SIG-M5 treated with dmso at 0.1 percent for 504 hours (cell line): Measurements from ENCODE around the gene HSD17B12.

Experiments
- DNase-seq: peaks from one replicate; lab custom pipeline; 2025; ENCODE audit not compliant: unreplicated experiment; lab: John Stamatoyannopoulos, UW

HSD17B12 gene

DNA sequence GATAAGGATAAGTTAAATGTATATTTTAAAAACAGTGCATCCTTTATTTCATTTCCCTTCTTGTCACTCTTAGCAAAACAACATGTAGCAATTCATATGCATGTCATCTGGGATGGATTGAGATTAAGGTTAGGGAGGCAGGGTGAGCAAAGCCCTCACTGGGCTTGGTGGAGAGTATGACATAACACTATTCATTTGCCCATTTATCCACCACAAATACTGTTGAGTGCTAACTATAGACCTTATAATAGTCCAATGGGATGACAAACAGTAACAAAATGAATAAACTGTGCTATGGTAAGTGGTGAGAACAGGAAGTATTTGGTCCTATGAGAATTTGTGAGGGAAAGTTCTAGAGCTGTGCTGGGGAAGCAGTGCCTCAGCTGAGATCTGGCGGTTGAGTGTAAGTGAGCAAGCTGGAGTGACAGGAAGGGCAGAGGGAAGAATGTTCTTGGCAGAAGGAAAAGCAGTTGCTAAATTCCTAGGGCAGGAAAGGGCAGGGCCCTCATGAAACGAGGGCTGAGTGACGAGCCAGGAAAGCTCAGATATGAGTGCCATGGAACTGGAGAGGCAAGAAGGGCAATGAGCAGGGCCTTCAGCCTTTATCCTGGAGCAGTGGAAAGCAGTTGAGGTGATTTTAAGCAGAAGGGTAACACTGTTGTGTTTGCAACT, 6.7 kb downstream of the HSD17B12 start:
- no peak for DNase-seq

DNA sequence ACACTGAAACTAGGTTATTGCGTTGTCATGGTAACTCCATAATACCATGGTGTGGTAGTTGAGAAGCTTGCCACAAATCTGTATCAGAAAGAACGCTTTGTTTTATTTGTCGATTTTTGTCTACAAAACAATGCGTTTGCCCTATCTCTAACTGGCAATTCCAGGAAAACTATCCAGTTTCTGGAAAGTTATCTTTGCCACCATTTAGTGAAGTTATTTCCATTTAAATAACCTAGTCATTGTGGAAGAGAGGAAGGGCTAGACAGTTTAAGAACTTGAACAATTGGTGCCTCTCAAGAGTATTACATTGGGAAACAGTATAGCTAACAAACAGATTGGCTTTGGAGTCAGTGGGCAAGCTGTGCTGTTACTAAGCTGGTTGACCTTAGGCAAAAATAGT, 7.9 kb downstream of the HSD17B12 start:
- DNase-seq: no peak

DNA sequence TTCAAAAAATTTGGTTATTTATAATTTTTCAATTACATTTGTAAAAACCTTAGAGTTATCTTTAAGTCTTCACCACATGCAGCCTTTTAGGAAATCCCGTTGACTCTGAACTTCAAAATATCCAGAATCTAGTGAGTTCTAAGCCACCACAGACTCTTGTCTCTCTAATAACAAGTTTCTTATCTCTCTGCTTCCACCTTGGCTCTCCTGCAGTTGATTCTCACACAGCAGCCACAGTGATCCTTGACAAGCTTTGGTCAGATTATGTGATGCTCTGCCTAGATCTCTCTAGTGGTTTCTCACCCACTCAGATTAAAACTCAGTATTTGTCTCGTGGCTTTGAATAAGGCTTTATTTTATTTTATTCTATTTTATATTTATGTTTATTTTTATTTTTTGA, 8.6 kb downstream of the HSD17B12 start:
- no peak for DNase-seq

DNA sequence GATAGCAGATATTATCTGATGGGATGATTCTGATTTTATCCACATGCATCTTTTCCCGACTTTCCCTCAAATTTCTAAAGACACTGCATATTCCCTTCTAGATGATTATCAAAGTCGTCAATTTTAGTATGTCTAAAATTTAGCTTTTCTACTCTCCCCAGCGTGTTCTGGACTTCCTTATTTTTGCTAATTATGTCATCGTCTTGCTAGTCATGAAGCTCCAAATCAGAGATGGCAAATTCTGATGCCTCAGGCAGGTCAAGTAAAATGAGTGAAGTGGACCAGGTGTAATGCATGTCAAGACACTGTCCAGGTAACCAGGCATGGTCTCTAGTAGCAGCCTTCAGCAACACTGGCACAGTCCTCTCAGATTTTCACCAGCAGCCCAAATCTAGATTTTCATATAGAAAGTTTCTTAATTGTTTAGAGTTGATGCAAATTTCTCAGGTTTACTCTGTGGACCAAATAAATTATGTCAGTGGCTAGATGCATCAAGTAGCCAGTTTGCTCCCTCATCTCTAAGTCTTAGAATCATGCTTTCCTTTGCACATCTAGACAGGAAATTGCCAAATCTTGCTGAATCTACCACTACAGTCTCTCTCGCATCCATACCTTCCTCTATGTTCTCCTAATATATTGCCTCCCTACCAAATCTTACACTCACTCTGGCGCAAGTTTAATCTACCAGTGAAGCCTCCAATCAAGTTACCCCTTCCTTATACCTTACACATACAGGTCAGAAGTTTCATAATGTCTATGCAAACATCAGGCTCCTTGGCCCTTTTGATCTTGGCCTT, 10.6 kb downstream of the HSD17B12 start:
- peak; percentile 11 for DNase-seq

DNA sequence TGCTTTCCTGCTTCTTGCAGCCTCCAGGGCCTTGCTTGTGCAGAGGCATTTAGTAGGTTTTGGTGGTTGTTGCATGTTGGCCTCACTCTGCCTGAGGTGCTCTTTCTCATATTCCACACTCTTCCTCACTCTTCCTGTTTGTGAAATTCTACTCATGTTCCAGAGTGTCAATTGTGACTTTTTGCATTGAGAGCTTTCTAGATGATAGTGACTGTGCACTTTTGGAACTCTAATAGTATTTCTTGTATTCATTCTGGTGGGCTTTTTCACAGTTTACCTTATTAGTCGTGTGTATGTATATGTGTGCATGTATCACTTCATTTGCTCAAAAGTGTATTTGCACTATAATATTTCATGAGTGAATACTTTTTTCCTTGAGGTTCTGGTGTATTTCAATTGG, 11.3 kb downstream of the HSD17B12 start:
- DNase-seq: no peak

DNA sequence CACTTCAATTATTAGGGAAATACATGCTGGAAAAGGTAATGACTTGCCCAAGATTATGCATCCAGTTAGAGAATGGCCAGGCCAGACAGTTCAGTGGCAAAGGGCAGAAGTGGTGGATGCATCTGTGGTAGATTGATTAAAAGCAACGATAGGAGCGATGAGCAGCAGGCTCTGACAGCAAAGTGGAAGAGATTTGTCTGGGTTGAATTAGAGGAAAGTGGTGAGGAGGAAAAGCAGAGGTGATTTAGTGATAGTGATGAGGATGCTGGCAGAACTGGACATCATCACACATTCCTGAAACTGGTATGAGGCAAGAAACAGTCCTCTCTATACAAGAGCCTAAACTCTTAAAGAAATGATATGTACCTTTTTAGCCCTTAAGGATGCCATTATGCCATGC, 12.5 kb downstream of the HSD17B12 start:
- DNase-seq: no peak

DNA sequence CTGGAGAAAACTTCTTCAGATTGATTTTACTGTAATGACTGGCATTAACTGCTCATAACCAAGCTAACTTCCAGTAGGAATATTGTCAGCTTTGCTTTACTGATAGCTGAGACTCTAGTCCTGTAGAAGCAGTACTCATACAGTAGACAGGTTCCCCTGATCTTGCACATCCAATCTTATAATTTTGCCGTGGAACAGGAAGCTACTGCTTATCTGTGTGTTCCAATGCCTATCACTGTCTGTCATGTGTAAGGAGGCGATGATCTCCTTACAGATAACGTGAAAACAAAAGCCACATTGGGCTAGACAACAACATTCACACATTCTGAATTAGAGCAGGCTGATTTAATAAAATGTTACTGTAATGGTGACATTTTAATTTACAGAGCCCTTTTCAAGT, 13.2 kb downstream of the HSD17B12 start:
- no peak for DNase-seq

DNA sequence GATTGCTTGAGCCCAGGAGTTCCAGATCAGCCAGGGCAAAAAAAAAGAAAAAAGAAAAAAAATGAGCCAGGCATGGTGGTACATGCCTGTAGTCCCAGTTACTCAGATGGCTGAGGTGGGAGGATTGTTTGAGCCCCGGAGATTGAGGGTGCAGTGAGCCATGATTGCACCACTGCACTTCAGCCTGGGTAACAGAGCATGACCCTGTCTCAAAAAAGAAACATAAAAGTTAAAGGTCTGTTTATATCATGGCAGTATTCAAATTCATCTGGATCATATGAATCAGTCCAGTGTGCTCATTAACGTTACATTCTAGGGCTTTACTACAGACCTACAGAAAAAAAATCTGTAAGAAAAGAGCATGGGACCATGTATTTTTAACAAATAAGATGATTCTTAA, 13.9 kb downstream of the HSD17B12 start:
- no peak for DNase-seq

DNA sequence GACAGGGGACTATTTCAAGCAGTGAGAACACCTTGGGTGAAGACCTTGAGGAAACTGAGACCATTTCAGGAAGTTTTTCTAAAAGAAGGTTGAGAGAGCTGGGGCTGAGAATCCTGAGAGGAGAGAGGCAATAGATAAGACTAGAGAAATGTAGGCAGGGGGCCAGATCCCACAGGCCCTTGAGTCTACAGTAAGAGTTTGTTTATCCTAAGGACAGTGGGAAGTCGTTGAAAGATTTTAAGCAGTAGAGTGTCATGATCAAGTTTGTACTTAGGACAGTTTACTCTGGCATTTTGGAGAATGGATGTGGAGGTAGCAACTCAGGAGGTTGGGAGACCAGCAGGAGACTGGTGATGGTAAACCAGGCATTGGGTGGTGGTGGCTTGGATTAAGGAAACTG, 17.1 kb downstream of the HSD17B12 start:
- no peak for DNase-seq

DNA sequence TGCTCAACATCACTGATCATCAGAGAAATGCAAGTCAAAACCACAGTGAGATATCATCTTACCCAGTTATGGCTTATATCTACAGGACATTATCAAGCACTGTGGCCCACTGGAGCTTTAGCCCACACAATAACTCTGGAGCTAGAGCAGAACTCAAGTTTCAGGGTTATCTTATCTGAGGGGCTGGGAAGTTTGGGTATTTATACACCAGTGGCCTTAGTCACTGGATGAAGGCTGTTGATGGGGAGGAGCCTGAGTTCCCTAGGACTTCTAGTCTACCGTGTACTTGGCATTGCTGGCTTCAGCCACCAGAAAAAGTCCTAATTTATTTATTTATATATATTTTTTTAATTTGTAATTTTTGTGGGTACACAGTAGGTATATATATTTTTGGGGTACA, 19.3 kb downstream of the HSD17B12 start:
- no peak for DNase-seq

DNA sequence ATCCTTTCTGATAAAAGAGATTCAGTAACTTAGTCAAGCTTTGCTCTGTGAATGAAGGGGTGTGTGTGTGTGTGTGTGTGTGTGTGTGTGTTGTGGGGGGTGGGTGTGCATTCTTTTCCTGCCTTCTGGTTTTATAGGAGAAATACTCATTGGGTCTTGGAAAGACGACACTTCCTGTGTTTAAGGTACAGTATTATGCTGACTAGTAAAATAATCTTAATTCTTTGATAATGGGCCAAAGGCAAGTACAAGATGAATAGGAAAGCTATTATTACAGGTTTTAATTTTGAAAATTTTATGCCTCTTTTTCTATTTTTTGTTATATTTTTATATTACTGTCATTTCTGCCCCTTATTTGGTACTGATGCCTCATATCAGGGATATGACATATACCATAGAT, 26.1 kb downstream of the HSD17B12 start:
- DNase-seq: no peak

DNA sequence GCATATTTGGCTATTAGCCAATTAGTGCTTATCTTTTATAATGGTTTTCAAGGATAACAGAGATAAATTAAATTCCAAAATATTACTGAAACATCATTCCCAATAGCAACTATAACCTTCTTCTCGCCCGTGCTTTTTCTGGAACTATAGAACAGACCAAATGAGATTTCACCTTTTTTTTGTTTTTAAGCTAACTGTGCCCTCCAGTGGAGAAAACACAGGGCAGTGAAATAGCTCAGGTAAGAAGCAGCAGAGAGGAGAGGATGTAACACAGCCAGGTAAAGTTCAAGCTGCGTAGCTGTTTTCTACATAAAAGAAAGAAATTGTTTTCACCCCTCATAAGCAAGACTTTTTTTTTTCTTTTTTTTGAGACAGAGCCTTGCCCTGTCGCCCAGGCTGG, 28.2 kb downstream of the HSD17B12 start:
- DNase-seq: no peak

DNA sequence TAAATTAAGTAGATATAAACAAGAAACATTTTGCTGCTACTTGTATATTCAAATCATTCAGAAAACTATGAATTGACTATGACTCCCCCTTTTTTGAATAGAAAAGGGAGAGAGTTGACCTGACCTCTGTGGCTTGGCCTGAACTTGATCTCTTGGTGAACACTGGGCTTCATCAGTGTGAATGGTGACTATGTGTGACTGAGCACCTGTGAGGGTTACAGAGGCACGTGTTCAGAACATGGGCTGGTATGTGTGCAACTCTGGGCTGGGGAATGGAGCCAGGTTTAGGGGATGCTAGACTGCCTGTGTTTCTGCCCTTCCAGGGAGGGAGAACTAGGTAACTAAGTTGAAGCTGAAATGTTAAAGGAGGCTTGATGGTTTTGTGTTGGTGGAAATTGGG, 29.2 kb downstream of the HSD17B12 start:
- DNase-seq: no peak

DNA sequence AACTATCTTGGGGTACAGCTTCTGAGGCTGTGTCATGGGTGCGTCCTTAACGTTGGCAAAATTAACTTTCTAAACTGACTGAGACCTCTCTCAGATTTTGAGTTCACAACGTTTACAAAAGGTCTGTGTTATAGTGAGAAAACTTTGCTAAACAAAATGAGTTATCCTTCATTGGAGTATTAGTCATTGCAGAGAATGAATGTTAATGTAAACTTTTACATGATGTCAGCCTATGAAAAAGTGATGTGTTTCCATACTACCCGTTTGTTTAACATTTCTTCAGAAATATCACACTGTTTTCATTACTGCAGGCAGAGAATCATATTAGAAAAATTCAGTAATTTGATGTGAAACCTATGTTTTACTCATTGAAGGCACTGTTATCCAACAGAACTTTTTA, 32.1 kb downstream of the HSD17B12 start:
- no peak for DNase-seq

DNA sequence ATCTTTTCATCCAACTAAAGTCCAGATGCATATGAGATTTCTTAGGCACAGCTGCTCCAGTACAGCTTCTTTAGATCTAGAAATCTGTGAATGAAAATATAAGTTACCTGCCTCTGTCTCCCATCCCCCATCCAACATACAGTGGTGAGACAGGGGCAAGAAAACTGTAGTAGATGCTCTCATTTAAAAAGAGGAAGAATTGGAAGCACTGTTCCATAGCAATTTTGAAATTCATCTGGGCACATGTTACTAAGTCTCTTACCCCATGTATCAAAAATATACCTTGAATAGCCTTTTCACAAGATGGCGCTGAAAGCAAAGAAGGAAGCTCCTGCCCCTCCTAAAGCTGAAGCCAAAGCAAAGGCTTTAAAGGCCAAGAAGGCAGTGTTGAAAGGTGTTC, 37.8 kb downstream of the HSD17B12 start:
- DNase-seq: no peak

DNA sequence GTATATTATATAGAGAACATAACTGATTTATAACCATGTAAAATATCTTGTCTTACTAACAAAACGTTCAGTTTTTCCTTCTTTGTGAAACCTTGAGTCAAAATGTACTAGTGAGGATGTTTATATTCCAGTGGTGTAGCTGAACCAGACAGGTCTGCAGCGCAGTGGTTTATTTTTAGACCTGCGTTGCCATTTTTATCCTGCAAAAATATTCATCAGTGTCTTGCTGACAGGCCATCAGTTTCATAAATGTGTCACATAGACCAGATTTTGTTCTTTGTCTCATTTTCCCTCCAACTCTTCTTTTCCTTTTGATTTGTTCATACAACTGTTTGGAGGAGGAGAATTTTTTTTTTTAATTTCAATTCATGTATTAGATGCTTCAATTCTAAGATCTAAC, 43.1 kb downstream of the HSD17B12 start:
- no peak for DNase-seq

DNA sequence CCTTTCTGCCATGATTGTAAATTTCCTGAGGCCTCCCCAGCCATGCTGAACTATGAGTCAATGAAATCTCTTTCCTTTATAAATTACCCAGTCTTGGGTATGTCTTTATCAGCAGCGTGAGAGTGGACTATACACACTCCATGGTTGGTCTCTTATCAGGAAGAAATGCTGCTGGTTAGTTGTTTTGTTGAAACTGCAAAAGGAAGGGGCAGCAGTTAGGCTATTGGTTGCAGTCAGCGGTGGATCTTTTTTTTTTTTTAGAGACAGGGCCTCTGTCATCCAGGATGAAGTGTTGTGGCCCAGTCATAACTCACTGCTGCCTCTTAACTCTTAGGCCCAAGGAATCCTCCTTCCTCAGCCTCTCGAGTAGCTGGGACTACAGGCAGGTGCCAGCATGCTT, 51.7 kb downstream of the HSD17B12 start:
- no peak for DNase-seq

DNA sequence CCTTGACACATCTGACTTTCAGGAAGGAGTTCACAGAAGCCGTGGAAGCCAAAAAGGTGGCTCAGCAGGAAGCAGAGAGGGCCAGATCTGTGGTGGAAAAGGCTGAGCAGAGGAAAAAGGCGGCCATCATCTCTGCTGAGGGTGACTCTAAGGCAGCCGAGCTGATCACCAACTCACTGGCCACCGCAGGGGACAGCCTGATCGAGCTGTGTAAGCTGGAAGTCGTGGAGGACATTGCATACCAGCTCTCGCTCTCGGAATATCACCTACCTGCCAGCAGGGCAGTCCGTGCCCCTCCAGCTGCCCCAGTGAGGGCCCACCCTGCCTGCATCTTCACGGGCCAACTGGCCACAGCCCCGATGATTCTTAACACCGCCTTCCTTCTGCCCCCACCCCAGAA, 53.7 kb downstream of the HSD17B12 start:
- no peak for DNase-seq

DNA sequence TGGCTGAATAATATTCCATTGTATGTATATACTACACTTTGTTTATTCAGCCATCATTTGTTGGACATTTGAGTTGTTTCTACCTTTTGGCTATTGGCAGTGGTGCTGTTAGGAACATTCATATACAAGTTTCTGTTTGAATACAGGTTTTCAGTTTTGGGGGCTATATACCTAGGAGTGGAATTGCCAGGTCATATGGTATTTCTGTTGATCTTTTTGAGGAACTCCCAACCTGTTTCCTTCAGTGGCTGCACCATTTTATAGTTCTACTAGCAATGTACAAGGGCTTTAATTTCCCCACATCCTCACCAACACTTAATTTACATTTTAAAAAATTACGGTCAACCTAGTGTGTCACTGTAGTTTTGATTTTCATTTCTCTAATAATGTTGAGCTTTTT, 54.6 kb downstream of the HSD17B12 start:
- DNase-seq: no peak

DNA sequence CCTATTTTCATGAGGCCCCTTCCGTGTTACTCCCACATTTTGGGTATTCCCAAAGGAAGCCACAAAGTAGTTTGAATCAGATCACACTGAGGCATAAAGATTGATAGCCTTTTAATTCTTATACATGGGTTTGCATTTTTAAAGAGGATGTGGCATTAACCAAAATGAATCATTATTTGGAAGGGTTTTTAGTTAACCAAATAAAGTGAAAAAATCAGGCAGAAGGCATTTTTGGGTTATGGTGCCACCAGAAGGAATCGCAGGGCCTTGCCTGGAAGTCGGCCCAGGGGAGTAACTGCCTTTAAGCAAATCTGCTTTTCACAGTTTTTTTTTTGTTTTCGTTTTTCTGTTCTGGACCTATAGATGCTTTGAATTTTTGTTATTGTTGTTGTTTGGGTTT, 55.4 kb downstream of the HSD17B12 start:
- DNase-seq: no peak

DNA sequence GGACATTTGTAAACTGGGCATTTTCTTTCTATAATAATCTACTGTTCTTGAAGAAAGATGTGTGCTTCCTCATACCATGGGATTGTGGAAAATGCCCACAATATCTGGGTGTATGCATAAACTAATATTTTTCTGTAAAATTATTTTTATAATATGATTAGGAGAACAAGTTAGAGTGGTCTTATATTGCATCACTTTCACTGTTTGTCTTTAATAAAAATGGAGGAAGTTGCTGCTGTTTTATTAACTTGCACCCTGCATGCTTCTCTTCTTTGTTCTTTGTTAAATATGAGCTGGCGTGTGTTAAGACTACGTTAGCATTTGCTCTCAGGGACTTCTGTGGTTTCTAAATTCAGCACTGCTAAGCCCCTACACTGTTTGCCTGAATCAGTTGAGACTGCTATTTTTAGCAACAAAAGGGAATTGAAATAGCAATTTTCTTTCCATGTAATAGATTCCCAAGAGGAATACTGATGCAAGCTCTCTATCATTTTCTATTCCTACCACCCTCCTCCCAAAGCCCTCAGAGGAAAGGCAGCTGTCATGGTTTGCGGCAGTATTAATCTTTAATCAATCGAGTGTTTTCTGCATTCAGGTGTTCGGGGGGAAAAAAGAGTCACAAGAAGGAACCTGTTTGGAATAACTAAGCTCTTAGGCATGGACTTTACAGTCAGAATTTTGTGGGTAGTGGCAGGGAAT, 56.1 kb downstream of the HSD17B12 start:
- peak; percentile 1 for DNase-seq

DNA sequence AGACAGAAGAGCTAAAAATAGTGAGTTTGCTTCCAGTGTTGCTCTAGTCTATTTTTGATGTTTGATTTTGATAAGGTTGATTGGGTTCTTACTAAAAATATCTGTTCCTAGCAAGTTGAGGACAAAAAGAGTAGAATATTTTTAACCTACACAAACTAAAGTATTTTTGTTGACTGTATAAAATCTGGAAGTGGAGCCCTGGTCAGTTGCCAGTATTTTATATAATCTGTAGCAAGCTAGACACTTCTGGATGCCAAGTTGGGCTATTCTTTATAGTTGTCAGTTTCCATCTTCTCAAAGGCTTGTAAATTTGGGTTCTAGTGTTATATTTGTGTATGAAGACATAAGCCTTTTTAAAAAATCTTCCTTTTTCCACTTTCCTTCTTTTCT, 56.7 kb downstream of the HSD17B12 start:
- no peak for DNase-seq
